Activated CD8-positive, alpha-beta memory T cell treated with anti-CD3 and anti-CD28 coated beads, Interleukin-2, amount 10 ng/mL, durations not matched to agents 7 days and 5 days (primary cell): ENCODE data around the gene TRIM25. TPM values are rescaled to one million over a fixed set of nuclear protein-coding genes. Genes with fewer than 3 reads are reported as not detected.

Experiments
- ATAC-seq: fragments of 150-1000 bp; cut with Tn5 transposase; one replicate; pipeline ENCODE4 v1.10.0; 2021; ENCODE audit warnings: moderate library complexity
- CTCF ChIA-PET: fragments of 350-600 bp; sonication (Branson Sonifier 250); formaldehyde crosslinking; loops from one replicate; lab custom pipeline; 2021; ENCODE audit warnings: antibody characterized with exemption; lab: Charles Lee
- DNase-seq: peaks from one replicate; pipeline ENCODE4 v3.0.0-alpha.2; 2020
- H3K27ac Mint-ChIP-seq: one replicate; pipeline ENCODE4 v1.8.0; 2021; ENCODE audit warnings: mild to moderate bottlenecking, mixed read lengths
- H3K27me3 Mint-ChIP-seq: one replicate; pipeline ENCODE4 v1.8.0; 2021; ENCODE audit warnings: mixed read lengths
- H3K36me3 Mint-ChIP-seq: one replicate; pipeline ENCODE4 v1.8.0; 2021; ENCODE audit warnings: mild to moderate bottlenecking, mixed read lengths
- H3K4me1 Mint-ChIP-seq: one replicate; pipeline ENCODE4 v1.8.0; 2021; ENCODE audit warnings: mixed read lengths
- H3K4me3 Mint-ChIP-seq: one replicate; pipeline ENCODE4 v1.8.0; 2021; ENCODE audit warnings: mild to moderate bottlenecking, moderate library complexity, mixed read lengths
- H3K9me3 Mint-ChIP-seq: one replicate; pipeline ENCODE4 v1.8.0; 2022; ENCODE audit warnings: low read depth, mixed read lengths
- total RNA-seq, 2 experiments: library from RNA; stranded (reverse); gene quantifications; one replicate each; pipeline ENCODE4 v1.2.3, GENCODE V29; 2021

Gene TRIM25
- total RNA-seq, 2 experiments from 2014 or later, result 166 to 227 TPM

- Mint-ChIP-seq H3K36me3 (peaks cover 63% of the 10 kb centered on the region), H3K27me3 (no peaks in the 10 kb centered on the region), H3K27ac (no peak overlapping the region)
Observed at GRCh38 chr17:56886288-56886731, 27.5 kb downstream of the TRIM25 start.

DNA sequence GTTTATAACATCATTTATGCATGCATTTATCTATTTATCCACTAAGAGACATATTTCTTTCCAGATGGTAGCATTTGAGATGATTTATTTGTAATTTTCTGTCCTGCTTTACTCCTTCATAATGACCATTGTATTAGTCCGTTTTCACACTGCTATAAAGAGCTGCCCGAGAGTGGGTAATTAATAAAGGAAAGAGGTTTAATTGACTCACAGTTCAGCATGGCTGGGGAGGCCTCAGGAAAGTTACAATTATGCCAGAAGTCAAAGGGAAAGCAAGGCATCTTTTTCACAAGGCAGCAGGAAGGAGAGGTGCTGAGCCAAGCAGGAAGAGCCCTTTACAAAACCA lies 28.6 kb downstream of the TRIM25 start:
- no peaks in the 10 kb centered on the region for H3K27me3 Mint-ChIP-seq
- H3K27ac Mint-ChIP-seq, result peak overlapping the region; percentile 47
- no peak overlapping the region for H3K4me3 Mint-ChIP-seq
- ATAC-seq (no peak), DNase-seq (no peak)
- H3K36me3 Mint-ChIP-seq, result peaks cover 53% of the 10 kb centered on the region
- peaks cover 4% of the 10 kb centered on the region for H3K9me3 Mint-ChIP-seq
- H3K4me1 Mint-ChIP-seq, result peaks cover 2% of the 10 kb centered on the region
- CTCF ChIA-PET, result no interaction called here

More at GRCh38 chr17:56886288-56886731, 27.5 kb downstream of the TRIM25 start:
- CTCF ChIA-PET, result no interaction called here
- H3K9me3 Mint-ChIP-seq, result peaks cover 4% of the 10 kb centered on the region
- H3K4me1 Mint-ChIP-seq, result peaks cover 2% of the 10 kb centered on the region
- ATAC-seq (no peak), DNase-seq (no peak)
- H3K4me3 Mint-ChIP-seq, result no peak overlapping the region

- Mint-ChIP-seq H3K27ac (peak overlapping the region; percentile 47), H3K4me3 (no peak overlapping the region), H3K4me1 (peaks cover 2% of the 10 kb centered on the region), H3K27me3 (no peaks in the 10 kb centered on the region), H3K36me3 (peaks cover 47% of the 10 kb centered on the region), H3K9me3 (peaks cover 4% of the 10 kb centered on the region)
- no peak for ATAC-seq
- CTCF ChIA-PET, result no interaction called here
- DNase-seq, result no peak
Observed at GRCh38 chr17:56884483-56885311, 29.2 kb downstream of the TRIM25 start.

DNA sequence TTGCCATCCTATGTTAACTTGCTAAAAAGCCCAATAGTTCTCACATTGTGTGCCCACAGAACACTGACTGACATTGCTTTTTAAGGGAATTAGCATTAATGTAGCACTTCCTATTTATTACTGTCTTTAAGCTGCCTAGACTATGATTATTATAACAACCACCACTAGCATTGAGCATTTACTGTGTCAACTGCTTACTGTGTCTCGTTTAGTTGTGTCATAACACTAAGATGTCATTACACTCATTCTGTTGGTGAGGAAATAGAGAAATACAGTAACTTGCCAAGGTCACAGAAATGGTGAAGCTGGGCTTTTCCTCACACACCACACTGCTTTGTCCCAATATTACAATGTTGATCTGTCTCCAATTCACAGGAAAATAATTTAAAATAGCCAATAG lies 30.2 kb downstream of the TRIM25 start:
- DNase-seq (no peak), ATAC-seq (no peak)
- CTCF ChIA-PET, result no interaction called here
- Mint-ChIP-seq H3K36me3 (peaks cover 36% of the 10 kb centered on the region), H3K27ac (no peak overlapping the region), H3K27me3 (no peaks in the 10 kb centered on the region), H3K4me1 (peaks cover 2% of the 10 kb centered on the region), H3K4me3 (no peak overlapping the region), H3K9me3 (no peaks in the 10 kb centered on the region)

DNA sequence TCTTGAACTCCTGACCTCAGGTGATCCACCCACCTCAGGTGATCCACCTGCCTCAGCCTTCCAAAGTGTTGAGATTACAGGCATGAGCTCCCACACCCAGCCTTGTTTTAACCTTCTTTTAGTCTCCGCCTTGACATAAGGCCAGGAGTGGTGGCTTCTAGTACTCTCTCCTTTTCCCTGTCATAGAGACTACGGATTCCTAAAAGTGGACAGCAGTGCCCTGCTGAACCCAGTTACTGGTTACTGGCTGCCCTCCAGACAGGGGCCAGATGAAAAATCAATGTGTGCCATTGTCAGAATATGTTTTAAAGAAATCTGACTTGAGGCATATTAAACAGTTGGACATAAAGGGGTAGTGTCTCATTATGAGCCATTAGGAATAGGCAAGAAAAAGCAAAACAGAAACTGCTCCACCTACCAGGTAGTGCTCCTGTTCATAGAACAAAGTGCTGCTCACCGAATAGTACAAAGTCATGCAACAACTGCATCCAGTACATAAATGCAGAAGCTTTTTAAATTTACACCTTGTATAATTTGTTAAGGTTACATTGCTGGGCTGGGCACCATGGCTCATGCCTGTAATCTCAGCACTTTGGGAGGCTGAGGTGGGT lies 32.1 kb downstream of the TRIM25 start:
- Mint-ChIP-seq H3K27me3 (no peaks in the 10 kb centered on the region), H3K4me1 (no peaks in the 10 kb centered on the region), H3K9me3 (no peaks in the 10 kb centered on the region), H3K36me3 (peaks cover 19% of the 10 kb centered on the region), H3K27ac (no peak overlapping the region), H3K4me3 (no peak overlapping the region)
- peak; percentile 14 for DNase-seq
- no peak for ATAC-seq
- CTCF ChIA-PET, result no interaction called here

DNA sequence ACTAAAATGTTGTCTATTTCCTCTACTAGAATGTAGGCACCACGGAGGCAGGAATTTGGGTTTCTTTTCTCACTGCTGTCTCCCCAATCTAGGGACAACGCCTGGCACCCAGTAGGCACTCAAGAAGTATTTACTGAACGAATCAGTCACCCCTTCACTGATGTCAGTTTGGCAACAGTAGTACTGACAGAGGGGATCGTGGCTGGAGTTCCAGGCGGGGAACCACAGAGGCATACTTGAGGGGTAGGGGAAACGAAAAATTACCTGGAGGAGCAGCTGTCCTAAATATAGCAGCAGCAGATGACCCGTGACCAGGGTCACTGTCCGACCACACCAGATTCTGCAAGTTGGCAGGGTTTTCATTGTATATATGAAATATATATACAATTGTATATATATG lies 33.3 kb downstream of the TRIM25 start:
- peaks cover 10% of the 10 kb centered on the region for H3K36me3 Mint-ChIP-seq
- CTCF ChIA-PET, result no interaction called here
- no peak for ATAC-seq

DNA sequence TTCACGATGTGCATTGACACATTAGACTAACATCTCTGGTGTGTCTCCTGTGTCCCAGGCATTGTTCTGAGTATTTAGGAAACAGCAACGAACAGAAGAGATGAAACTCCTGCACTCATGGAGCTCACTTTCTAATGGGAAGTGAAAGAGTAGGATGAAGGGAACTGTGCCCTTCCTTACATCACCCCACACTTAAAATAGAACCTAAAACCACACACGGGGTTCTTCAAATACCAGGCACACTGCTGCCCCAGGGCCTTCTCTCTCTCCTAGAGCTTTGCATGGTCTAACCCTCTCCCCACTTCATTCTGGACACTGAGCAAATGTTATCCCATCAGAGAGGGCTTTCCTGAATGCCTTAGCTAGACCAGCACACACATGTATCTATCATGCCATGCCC lies 33.7 kb downstream of the TRIM25 start:
- no peaks in the 10 kb centered on the region for H3K27me3 Mint-ChIP-seq

More for the DNA sequence above, 33.3 kb downstream of the TRIM25 start:
- Mint-ChIP-seq H3K4me1 (no peaks in the 10 kb centered on the region), H3K27me3 (no peaks in the 10 kb centered on the region), H3K27ac (no peak overlapping the region), H3K4me3 (no peak overlapping the region), H3K9me3 (no peaks in the 10 kb centered on the region)
- no peak for DNase-seq

GRCh38 chr17:56879280-56879679 lies 34.6 kb downstream of the TRIM25 start:
- Mint-ChIP-seq H3K4me3 (no peak overlapping the region), H3K36me3 (no peaks in the 10 kb centered on the region), H3K27me3 (peaks cover 2% of the 10 kb centered on the region), H3K4me1 (no peaks in the 10 kb centered on the region), H3K27ac (no peak overlapping the region), H3K9me3 (no peaks in the 10 kb centered on the region)
- DNase-seq, result no peak
- ATAC-seq, result no peak
- CTCF ChIA-PET, result no interaction called here

More for the DNA sequence above, 33.7 kb downstream of the TRIM25 start:
- ATAC-seq (no peak), DNase-seq (peak; percentile 22)
- H3K4me3 Mint-ChIP-seq, result no peak overlapping the region
- H3K4me1 Mint-ChIP-seq, result no peaks in the 10 kb centered on the region
- no peaks in the 10 kb centered on the region for H3K9me3 Mint-ChIP-seq
- CTCF ChIA-PET, result no interaction called here
- H3K36me3 Mint-ChIP-seq, result peaks cover 7% of the 10 kb centered on the region
- no peak overlapping the region for H3K27ac Mint-ChIP-seq

GRCh38 chr17:56876766-56877179 lies 37.1 kb downstream of the TRIM25 start:
- DNase-seq, result no peak
- ATAC-seq, result no peak
- H3K4me1 Mint-ChIP-seq, result no peaks in the 10 kb centered on the region
- no peak overlapping the region for H3K27ac Mint-ChIP-seq
- CTCF ChIA-PET, result no interaction called here
- H3K27me3 Mint-ChIP-seq, result peaks cover 5% of the 10 kb centered on the region
- H3K36me3 Mint-ChIP-seq, result no peaks in the 10 kb centered on the region
- no peaks in the 10 kb centered on the region for H3K9me3 Mint-ChIP-seq
- H3K4me3 Mint-ChIP-seq, result no peak overlapping the region

DNA sequence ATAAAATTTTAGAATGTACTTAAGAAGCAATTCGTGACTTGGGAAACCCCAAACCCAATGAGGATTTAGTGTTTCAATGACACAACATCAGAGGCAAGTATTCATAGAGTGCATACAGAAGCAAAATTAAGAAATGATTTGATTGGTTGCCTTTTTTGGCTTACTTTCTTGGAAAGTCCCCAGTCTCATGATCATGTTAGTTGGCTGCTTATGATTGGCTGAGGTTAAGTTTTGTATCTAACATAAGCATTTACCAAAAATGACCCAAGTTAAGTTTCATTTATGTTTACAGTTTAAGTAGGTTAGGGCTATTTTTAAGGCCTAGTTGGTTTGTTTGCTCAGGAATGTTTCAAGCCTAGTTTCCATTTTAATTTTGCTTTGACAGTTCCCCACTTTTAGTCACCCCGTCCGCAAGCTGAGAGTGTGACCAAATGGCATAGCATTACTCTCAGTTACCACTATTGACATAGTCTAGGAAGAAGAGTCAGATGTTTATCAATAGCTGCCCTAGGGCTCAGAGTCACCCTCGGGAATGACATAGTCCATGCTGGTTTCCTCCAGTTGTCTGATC lies 43.7 kb downstream of the TRIM25 start:
- Mint-ChIP-seq H3K9me3 (no peaks in the 10 kb centered on the region), H3K27me3 (peaks cover 5% of the 10 kb centered on the region), H3K27ac (no peak overlapping the region), H3K4me1 (peaks cover 7% of the 10 kb centered on the region), H3K4me3 (no peak overlapping the region), H3K36me3 (peaks cover 30% of the 10 kb centered on the region)
- no peak for ATAC-seq
- CTCF ChIA-PET, result interaction anchor here (1.3 to 2.2 kb wide), 2 partner anchors 11 to 22 kb away, joined by 3 to 8 read pairs; no protein-coding TSS in a partner anchor
- no peak for DNase-seq

GRCh38 chr17:56868716-56869115 lies 45.1 kb downstream of the TRIM25 start:
- DNase-seq (no peak), ATAC-seq (no peak)
- peaks cover 3% of the 10 kb centered on the region for H3K27me3 Mint-ChIP-seq
- H3K4me1 Mint-ChIP-seq, result peaks cover 7% of the 10 kb centered on the region
- H3K4me3 Mint-ChIP-seq, result no peak overlapping the region
- peaks cover 31% of the 10 kb centered on the region for H3K36me3 Mint-ChIP-seq
- H3K9me3 Mint-ChIP-seq, result no peaks in the 10 kb centered on the region
- no peak overlapping the region for H3K27ac Mint-ChIP-seq
- CTCF ChIA-PET, result interaction anchor here (1.3 kb wide), 1 partner anchor 10 kb away, joined by 3 read pairs; no protein-coding TSS in a partner anchor

- H3K4me3 Mint-ChIP-seq, result no peak overlapping the region
- CTCF ChIA-PET, result interaction anchor here (0.7 to 1.0 kb wide), 2 partner anchors 46 to 48 kb away, joined by 3 read pairs; no protein-coding TSS in a partner anchor
- DNase-seq (no peak), ATAC-seq (no peak)
- H3K4me1 Mint-ChIP-seq, result peaks cover 7% of the 10 kb centered on the region
- no peak overlapping the region for H3K27ac Mint-ChIP-seq
- H3K27me3 Mint-ChIP-seq, result no peaks in the 10 kb centered on the region
- peaks cover 33% of the 10 kb centered on the region for H3K36me3 Mint-ChIP-seq
- no peaks in the 10 kb centered on the region for H3K9me3 Mint-ChIP-seq
Observed at GRCh38 chr17:56867948-56868376, 45.9 kb downstream of the TRIM25 start.

GRCh38 chr17:56866496-56866895 lies 47.4 kb downstream of the TRIM25 start:
- no peaks in the 10 kb centered on the region for H3K9me3 Mint-ChIP-seq
- ATAC-seq (no peak), DNase-seq (no peak)
- no peak overlapping the region for H3K27ac Mint-ChIP-seq
- no peaks in the 10 kb centered on the region for H3K27me3 Mint-ChIP-seq
- peaks cover 7% of the 10 kb centered on the region for H3K4me1 Mint-ChIP-seq
- CTCF ChIA-PET, result no interaction called here
- H3K4me3 Mint-ChIP-seq, result no peak overlapping the region
- peaks cover 39% of the 10 kb centered on the region for H3K36me3 Mint-ChIP-seq
